HG03039 (cell line): ENCODE data around the gene EIF4G1.

Source experiments
- ATAC-seq: cut with Tn5 transposase; IDR thresholded peaks from one replicate; pipeline ENCODE4 v1.9.1; 2021; ENCODE audit warnings: mild to moderate bottlenecking, moderate library complexity; ENCODE audit not compliant: unreplicated experiment

Gene EIF4G1

GRCh38 chr3:184361932-184362667 is 47.7 kb downstream of the EIF4G1 start:
- no peak for ATAC-seq

GRCh38 chr3:184362668-184363546 is 48.5 kb downstream of the EIF4G1 start:
- ATAC-seq: peak; percentile 71

DNA sequence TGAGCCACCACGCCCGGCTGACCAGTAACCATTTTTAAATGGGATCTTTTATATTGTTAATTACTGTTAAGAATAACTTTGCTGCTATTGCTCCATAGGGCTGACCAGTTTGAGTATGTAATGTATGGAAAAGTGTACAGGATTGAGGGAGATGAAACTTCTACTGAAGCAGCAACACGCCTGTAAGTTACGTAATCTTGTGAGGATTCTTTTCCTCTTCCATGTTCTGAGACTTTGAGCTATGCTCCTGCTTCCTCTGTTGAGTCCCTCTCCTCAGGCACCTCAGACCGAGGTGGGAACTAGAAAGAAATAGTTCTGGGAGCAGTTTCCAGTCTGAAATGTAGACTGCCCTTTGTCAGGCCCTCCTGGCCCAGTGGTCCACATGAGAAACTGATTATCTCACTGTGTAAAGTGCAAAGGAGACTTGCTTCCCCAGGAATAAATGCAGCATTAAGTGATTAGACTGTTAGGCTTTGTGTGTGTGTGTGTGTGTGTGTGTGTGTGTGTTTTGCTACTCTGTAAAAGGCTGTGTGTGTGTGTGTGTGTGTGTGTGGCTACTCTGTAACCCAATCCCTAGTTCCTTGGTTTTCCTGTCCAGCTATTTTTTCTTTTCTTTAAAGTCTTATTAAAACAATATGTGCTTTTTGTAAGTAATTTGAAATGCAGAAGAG is 52.3 kb downstream of the EIF4G1 start:
- no peak for ATAC-seq

- no peak for ATAC-seq
Measured at GRCh38 chr3:184368116-184368515, 53.7 kb downstream of the EIF4G1 start.

- no peak for ATAC-seq
Measured at GRCh38 chr3:184368586-184369183, 54.3 kb downstream of the EIF4G1 start.

DNA sequence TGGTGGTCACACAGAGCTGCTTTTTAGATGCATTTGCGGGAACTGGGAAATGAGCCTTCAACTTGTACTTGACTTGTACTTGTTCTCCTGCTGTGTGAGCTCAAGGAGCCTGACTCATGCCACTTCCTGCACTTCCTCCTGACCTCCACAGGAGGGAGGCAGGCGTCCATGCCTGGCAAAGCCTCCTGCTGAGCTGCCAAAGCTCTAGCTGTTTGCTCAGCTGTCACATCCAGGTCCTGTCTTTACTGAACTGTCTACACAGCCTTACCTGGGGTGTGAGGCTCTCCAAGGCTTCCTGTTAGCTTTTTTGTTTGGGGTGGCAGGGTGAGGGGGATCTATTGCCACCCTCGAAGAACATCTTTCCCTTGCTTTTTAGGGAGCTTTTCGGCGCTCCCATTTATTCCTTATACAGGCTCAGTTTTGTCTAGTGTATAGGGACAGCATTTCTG is 57.2 kb downstream of the EIF4G1 start:
- ATAC-seq: no peak

- ATAC-seq: no peak
Measured at GRCh38 chr3:184372296-184372821, 58.0 kb downstream of the EIF4G1 start.

GRCh38 chr3:184372911-184373310 is 58.5 kb downstream of the EIF4G1 start:
- no peak for ATAC-seq

DNA sequence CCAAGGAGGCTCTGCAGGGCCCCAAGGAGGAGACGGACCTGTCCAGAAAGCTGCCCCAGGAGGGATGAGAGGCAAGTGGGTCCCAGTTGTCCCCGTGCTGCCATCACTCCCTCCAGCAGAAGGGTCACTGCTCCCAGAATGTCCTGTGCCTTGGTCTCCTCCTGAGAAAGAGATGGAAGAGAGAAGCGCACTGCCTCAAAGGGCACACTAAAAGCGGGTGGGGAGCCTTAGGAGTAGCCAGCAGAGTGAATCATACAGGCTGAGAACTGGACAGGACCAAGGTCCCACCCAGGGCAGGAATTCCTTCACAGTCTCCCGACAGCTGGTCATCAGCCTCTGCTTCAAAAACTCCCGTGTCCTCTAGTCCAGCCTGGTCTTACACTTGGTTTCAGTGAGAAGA is 59.0 kb downstream of the EIF4G1 start:
- no peak for ATAC-seq

- ATAC-seq: no peak
Measured at GRCh38 chr3:184375747-184376461, 61.5 kb downstream of the EIF4G1 start.

DNA sequence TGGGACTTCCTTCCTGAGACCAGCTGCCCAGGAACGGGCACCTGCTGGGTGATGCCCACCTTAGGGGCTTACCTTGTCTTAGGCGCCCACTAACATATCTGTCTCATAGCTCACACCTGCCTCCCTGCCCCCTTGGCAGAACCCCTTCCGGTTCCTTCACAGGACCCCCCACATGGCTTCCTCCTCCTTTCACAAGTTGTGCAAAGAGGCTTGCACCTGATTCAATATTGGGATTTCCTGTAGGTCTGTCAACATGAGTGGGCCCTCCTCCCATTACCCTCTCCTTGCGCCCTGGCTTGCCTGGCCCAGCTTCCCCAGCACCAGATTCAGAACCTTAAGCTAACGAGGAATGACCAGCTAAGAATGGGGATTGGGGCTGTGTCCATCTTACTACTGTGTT is 63.0 kb downstream of the EIF4G1 start:
- ATAC-seq: no peak

GRCh38 chr3:184377882-184378445 is 63.6 kb downstream of the EIF4G1 start, which contains the start of gene THPO:
THPO (minus strand) TSS chr3:184378207; CDS start chr3:184376259, 1,948 bp downstream.
- ATAC-seq: no peak

DNA sequence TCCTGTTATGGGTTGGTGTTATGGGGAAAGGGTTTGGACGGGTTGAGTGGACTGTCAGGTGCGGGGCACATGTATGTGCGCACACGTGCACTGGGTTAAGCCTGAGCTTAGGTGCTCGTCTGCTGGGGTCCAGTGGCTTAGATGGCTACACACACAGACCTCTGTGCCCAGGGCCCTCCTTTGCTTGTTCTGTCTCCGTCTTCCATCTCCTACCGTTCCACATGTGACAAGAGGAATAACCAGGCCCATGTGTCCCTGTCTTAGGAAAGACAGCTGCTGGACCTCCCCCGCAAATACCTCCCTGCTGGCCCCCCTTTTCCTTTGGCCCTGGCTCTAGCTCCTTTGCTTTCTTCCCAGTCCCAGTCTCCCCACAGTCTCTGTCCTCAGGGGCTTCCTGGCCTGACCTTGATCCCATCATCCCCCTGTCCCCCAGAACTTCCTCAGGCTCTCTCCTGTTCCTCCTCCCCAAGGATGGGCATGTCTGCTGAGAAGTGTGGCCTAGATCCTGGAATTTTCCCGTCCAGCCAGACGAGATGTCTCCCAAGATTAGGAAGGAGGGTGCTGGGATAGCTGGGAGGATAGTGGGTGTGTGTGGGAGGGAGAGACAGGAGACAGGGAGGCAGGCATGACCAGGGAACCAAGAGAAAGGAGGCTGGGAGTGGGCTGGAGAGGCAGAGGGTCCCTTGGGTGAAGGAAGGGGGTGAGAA is 64.4 kb downstream of the EIF4G1 start:
- no peak for ATAC-seq

GRCh38 chr3:184379358-184380184 is 65.2 kb downstream of the EIF4G1 start, which contains the start of gene CHRD:
CHRD (plus strand) TSS chr3:184380054; CDS start chr3:184380319, 265 bp downstream.
- no peak for ATAC-seq

DNA sequence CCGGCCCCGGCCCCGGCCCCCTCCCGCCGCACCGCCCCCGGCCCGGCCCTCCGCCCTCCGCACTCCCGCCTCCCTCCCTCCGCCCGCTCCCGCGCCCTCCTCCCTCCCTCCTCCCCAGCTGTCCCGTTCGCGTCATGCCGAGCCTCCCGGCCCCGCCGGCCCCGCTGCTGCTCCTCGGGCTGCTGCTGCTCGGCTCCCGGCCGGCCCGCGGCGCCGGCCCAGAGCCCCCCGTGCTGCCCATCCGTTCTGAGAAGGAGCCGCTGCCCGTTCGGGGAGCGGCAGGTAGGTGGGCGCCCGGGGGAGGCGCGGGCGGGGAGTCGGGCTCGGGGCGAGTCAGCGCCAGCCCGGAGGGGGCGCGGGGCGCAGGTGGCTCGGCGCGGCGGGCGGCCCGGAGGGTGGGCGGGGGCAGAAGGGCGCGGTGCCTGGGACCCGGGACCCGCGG is 65.8 kb downstream of the EIF4G1 start:
- no peak for ATAC-seq

- no peak for ATAC-seq
Measured at GRCh38 chr3:184380627-184381260, 66.3 kb downstream of the EIF4G1 start.
